Glomerular visceral epithelial cell (primary cell): Measurements from ENCODE around the gene TMEM134.
"Not testable (repeated sequence)": the region's sequence is repeated elsewhere in the genome, so short reads cannot be mapped to it uniquely, and the experiment has no call there.

Experiments used
- DNase-seq: peaks from one replicate; pipeline ENCODE4 v3.0.0-alpha.2; 2016; ENCODE audit errors: extremely low spot score

TMEM134 gene

GRCh38 chr11:67438158-67438902 lies 30.7 kb downstream of the TMEM134 start:
- DNase-seq: no peak

GRCh38 chr11:67437809-67438157 lies 31.3 kb downstream of the TMEM134 start:
- no peak for DNase-seq

- no peak for DNase-seq
These were observed 31.8 kb downstream of the TMEM134 start, which contains the start of gene PTPRCAP for GRCh38 chr11:67437082-67437808. Gene PTPRCAP (minus strand): TSS chr11:67437682. CDS start chr11:67437619, 63 bp downstream.

- DNase-seq: no peak
These were observed 32.5 kb downstream of the TMEM134 start for GRCh38 chr11:67436459-67437081.

- DNase-seq: no peak
These were observed 33.2 kb downstream of the TMEM134 start for GRCh38 chr11:67435727-67436458.

- no peak for DNase-seq
These were observed 33.9 kb downstream of the TMEM134 start for GRCh38 chr11:67435031-67435726.

GRCh38 chr11:67434395-67434881 lies 34.6 kb downstream of the TMEM134 start:
- no peak for DNase-seq

- DNase-seq: no peak
These were observed 35.3 kb downstream of the TMEM134 start for GRCh38 chr11:67433536-67434394.

GRCh38 chr11:67432655-67433349 lies 36.2 kb downstream of the TMEM134 start:
- no peak for DNase-seq

GRCh38 chr11:67431346-67432249 lies 37.5 kb downstream of the TMEM134 start:
- DNase-seq: no peak

GRCh38 chr11:67429722-67430121 lies 39.3 kb downstream of the TMEM134 start:
- no peak for DNase-seq

GRCh38 chr11:67429038-67429668 lies 39.9 kb downstream of the TMEM134 start:
- DNase-seq: no peak

- peak; percentile 94 for DNase-seq
These were observed 40.7 kb downstream of the TMEM134 start, which contains the start of gene RPS6KB2 for GRCh38 chr11:67428052-67429001. Gene RPS6KB2 (plus strand): TSS chr11:67428494. CDS start chr11:67428546, 52 bp downstream.

- DNase-seq: not testable (repeated sequence)
These were observed 41.6 kb downstream of the TMEM134 start for GRCh38 chr11:67427364-67427859.

- DNase-seq: no peak
These were observed 45.0 kb downstream of the TMEM134 start for GRCh38 chr11:67423891-67424613.

GRCh38 chr11:67423466-67423865 lies 45.6 kb downstream of the TMEM134 start:
- DNase-seq: no peak
